Epithelial cell of proximal tubule (primary cell): ENCODE data around the gene NPVF. TPM values are rescaled to one million over a fixed set of nuclear protein-coding genes. Genes with fewer than 3 reads are reported as not detected.

Source experiments
- DNase-seq: peaks from one replicate; pipeline ENCODE4 v3.0.0-alpha.2; 2011; ENCODE audit warnings: low read depth
- H3K4me3 ChIP-seq: 2 replicates; pipeline ENCODE4 v1.5.1; 2011; ENCODE audit warnings: low read depth, mild to moderate bottlenecking, low read length
- total RNA-seq: library from RNA; depleted of rRNA; stranded (reverse); fragments of >200 nt; gene quantifications from 2 replicates; pipeline ENCODE4 v1.2.3, GENCODE V29; 2015
- TF ChIP-seq, protein P1 (sequence below): conservative IDR thresholded peaks from 2 replicates; pipeline ENCODE4 v1.5.1; 2012; ENCODE audit warnings: low read depth, mild to moderate bottlenecking, low read length

The NPVF gene
- total RNA-seq, 1 donor from 2014 or later, result not detected

DNA sequence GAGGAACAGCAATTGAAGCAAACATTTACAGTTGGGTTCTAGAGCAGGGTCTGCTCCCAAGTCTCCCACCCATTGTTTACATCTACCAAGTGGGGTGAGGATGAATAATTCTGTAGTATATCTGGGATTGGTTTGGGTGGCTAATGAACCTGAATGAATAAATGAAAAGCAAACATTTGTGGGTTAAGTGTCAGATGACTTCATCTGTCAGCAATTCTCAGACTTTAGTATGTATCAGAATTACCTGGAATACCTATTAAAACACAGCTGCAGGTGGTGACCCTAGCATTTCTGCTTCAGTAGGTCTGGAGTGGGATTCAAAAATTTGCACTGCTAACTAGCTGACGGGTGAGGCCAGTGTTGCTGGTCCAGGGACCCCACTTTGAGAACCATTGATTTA lies 18.0 kb upstream of the NPVF start:
- H3K4me3 ChIP-seq, result no peak overlapping the region
- TF ChIP-seq, protein P1, sequence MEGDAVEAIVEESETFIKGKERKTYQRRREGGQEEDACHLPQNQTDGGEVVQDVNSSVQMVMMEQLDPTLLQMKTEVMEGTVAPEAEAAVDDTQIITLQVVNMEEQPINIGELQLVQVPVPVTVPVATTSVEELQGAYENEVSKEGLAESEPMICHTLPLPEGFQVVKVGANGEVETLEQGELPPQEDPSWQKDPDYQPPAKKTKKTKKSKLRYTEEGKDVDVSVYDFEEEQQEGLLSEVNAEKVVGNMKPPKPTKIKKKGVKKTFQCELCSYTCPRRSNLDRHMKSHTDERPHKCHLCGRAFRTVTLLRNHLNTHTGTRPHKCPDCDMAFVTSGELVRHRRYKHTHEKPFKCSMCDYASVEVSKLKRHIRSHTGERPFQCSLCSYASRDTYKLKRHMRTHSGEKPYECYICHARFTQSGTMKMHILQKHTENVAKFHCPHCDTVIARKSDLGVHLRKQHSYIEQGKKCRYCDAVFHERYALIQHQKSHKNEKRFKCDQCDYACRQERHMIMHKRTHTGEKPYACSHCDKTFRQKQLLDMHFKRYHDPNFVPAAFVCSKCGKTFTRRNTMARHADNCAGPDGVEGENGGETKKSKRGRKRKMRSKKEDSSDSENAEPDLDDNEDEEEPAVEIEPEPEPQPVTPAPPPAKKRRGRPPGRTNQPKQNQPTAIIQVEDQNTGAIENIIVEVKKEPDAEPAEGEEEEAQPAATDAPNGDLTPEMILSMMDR, result no peak
- no peak for DNase-seq

DNA sequence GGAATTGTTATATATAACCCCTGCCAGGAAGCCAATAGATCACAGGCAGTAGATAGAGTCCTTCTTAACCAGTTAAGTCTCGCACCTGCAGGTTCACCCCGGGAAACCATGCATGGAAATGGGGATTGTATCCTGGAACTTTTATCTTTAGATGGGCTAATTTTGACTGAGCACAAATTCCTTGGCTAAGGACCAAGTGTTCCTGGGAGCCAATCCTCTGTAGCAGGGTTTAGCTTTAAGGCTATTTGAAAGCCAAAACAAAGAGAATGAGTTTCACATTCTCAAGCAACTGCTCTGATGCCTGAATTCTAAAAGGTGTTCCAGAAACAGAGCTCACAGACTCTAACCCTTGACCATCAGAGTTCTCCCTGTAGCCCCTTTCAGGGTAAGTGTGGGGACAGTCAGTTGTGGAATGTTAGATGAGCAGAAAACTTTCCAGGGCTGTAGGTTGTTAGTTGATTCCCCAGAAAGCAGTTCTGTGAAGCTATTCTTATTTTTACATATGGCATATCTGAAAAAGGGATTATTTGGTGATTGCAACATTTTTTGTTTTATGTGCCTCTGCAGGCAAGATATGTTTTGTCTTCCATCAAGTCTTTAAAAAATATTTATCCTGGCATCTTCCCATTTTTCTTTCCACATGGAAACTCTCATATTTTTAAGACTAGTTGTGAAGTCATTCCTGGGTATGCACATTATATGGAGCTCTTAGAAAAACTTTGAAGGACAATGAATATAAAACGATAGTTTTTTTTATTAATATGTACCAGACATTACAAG lies 16.2 kb upstream of the NPVF start:
- H3K4me3 ChIP-seq, result no peak overlapping the region
- TF ChIP-seq, protein P1, result no peak
- no peak for DNase-seq

DNA sequence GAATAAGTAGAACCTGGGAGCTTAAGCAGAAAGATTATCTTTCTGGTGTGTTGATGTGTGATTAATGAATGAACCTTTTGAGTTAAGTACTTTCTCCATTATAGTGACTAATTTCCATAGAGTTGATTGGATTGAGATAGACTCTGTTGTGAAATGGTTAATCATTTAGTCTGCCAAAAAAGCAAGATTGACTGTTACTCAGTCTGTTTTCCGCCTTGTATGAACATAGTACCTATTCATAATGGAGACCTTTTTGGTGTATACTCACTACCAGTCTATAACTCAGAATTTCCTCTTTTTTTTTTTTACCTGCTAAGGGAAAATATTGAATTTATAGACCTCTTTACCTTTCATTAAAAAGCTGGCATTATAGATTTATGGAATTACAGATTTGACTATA lies 14.4 kb upstream of the NPVF start:
- TF ChIP-seq, protein P1, result no peak
- no peak overlapping the region for H3K4me3 ChIP-seq
- DNase-seq, result no peak

DNA sequence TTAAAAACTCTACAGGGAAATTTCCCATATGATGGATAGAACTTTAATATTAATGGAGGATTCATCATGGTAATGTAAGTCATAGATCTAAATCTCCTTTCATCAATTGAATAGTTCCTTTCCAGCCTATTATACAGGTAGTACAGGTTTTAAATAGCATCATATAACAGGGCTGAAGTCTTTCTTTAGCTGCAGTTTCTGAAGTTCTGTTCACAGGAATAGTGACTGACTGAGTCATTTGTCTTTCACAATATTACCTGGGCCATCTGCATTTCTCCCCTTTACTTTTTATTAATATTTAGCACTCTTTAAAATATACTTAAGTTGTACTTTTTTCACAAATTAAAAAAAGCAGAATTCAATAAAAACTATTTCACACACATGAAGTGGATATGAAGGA lies 12.6 kb upstream of the NPVF start:
- H3K4me3 ChIP-seq, result no peak overlapping the region
- no peak for DNase-seq
- TF ChIP-seq, protein P1, result no peak

DNA sequence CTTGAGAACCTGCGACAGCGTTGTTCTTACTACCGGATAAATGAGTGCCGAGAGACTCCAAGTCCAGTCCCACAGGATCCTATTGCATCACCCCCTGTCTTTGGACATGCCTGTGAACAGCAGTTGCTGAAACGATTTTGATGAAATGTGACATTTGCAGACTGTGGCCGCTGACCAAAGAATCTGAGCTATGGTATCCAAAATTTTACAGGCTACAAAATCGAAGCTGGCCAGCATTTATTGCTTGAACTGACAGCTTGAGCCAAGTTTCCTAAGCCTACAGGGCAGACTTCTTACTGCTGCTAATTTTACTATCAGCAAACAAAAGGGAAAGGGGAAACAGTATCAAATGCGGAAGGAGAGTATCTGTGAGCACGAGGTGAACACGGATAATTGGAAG lies 12.1 kb upstream of the NPVF start:
- DNase-seq, result no peak
- H3K4me3 ChIP-seq, result no peak overlapping the region
- TF ChIP-seq, protein P1, result no peak

DNA sequence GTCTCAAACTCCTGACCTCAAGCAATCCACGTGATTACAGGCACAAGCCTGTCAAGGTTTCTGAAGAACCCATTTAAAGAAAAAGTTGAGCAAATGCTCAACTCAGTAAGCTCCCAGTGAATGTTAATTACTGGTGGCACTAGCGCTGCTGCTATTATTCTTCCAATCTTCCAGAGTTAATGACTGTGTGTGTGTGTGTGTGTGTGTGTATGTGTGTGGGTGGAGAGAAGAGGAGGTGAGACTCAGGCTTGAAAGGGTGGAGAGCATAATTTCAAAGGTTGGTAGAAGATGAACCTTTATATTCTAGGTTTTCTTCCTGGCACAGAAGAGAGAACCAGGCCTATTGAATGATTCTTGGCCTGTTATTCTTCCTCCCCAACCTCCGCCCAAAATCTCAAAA lies 11.6 kb upstream of the NPVF start:
- DNase-seq, result no peak
- H3K4me3 ChIP-seq, result no peak overlapping the region
- TF ChIP-seq, protein P1, result no peak
